ENCODE results near the gene LILRA5.

The LILRA5 gene

DNA sequence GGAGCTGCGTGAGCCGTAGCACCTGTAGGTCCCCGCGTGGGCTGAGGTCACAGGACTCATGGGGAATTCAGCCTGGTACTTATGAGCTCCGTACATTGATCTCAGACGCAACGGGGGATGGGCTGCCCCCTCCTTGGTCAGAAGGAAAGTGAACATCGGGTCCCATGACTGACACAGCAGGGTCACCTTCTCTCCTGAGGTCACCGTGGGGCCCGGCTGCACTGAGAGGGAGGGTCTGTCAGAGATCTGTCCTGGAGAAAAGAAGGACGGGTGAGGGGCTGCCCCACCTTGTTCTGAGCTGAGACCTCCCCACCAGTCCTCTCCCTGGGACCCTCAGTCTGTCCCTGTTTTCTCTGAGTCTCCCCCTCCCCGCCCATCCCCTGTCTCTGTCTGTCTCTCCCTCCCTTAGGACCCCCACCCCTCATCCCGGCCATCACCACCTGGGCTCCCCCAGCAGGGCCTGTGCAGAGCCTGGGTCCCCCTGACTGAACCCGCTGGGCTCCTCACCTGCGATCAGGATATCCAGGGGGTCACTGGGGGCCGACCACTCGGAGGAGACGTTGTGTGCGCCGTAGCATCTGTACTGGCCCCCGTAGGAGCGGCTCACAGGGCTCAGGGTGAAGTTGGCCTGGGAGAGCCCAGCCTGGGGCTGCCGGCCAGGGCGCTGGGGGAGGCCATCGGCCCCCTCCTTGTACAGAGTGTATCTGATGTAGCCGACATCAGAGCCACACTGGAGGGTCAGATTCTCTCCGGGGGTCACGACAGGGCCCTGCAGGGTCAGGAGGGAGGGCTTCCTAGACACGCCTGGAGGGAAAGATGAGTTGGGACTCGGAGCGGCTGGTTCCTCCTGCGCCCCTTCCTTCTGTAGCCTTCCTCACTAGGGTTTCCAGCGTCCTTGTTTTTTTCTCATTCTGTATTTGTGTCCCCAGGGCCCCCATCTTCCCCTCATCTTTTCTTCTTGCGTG, 24.2 kb upstream of the LILRA5 start:
- TF ChIP-seq, protein P1, sequence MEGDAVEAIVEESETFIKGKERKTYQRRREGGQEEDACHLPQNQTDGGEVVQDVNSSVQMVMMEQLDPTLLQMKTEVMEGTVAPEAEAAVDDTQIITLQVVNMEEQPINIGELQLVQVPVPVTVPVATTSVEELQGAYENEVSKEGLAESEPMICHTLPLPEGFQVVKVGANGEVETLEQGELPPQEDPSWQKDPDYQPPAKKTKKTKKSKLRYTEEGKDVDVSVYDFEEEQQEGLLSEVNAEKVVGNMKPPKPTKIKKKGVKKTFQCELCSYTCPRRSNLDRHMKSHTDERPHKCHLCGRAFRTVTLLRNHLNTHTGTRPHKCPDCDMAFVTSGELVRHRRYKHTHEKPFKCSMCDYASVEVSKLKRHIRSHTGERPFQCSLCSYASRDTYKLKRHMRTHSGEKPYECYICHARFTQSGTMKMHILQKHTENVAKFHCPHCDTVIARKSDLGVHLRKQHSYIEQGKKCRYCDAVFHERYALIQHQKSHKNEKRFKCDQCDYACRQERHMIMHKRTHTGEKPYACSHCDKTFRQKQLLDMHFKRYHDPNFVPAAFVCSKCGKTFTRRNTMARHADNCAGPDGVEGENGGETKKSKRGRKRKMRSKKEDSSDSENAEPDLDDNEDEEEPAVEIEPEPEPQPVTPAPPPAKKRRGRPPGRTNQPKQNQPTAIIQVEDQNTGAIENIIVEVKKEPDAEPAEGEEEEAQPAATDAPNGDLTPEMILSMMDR (IDR thresholded peaks at IDR 0.05) = no peak

DNA sequence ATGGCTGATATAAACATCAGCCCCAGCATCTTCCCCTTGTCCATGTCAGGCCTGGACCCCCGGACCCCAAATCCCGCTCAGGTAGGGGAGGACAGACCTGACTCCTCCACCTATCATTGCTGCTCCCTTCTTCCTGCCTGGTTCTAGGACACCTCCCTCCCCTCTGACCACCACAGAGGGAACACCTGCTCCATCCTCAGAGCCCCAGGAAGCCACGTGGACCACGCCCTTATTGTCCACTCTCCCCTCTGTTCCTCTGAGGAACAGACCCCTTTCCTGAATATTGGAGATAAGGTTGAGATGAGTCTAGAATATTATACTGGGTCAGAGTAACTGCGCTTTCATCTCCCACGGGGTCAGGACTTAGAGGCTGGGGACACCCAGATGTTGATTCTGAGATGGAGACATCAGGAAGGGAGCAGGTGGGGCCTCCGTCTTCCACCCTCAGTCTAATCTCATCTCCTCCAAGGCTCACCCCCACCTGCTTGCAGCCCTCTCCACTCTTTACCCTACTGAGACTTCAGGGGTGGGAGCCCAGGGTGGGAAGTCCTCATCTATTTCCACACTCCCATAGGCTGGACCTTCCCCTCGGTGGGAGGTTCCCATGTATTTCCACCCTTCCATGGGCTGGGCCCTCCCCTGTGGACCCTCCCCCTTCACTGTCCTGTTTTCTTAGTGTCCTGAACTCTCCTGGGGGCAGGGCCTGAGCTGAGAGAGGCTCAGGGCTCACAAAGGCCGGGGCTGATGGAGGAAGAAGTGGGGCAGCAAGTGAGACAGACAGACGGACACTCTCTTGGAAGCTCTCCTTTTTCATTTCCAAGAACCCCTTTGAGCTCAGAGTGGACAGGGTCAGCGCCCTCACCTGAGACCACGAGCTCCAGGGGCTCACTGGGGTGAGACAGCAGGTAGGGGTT, 23.3 kb upstream of the LILRA5 start:
- TF ChIP-seq, protein P1 (IDR thresholded peaks at IDR 0.05) = no peak

DNA sequence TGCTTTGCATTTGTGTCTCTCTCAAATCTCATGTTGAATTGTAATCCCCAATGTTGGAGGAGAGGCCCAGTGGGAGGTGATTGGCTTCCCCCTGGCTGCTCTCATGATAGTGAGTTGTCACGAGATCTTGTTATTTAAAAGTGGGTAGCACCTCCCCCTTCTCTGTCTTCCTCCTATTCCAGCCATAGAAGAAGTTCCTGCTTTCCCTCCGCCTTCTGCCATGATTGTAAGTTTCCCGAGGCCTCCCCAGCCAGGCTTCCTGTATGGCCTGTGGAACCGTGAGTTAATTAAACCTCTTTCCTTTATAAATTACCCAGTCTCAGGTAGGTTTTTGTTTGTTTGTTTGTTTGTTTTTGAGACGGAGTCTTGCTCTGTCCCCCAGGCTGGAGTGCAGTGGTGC, 22.2 kb upstream of the LILRA5 start:
- TF ChIP-seq, protein P1 (IDR thresholded peaks at IDR 0.05) = no peak

DNA sequence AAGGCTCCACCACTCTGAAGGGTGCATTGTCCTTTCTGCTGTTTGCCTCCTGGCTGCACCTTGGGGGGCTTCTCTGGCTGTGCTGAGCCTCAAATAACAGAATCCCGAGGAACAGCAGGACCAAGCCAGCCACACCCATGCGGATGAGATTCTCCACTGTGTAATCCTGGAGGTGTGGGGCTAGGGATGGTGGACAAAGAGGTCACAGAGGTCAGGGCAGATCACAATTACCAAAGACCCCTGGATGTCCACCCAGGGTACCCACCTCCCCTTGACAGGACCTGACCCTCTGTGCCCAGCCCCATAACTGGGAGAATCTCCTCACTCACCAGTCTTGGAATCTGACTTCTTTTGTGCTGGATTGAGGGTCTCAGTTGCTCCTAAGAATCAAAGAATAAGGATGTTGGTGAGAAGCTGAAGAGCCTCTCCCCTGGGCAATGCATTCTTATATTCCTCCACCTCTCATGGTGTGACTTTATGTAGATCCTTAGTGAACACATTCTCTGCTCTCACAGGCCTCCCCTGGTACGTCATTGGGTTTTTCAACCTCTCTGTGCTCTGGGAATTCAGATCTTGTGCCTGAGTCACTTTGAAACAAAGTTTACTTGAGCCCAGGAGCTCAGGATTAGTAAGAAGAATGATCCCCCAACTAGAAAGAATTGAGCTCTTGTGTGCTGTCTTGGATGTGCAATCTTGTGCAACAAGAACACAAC, 20.8 kb upstream of the LILRA5 start:
- TF ChIP-seq, protein P1 (IDR thresholded peaks at IDR 0.05) = no peak

DNA sequence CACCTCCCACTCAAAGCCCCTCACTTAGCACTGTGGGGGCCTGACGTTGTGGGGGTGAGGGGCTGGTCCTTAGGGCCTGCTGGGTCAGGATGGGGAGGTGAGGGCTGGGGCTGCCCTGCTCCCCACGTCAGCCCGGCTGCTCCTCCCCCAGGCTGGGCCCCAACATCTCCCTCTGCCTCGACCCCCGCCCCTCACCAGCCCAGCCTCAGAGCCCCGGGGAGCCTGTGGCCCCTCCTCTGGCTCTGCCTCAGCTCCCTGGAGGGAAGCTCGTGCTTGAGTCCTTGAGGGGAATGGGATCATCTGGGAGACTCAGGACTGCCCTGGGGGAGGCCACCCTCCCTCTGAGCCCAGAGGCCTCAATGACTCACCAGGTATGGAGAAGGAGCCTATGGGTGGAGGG, 19.2 kb upstream of the LILRA5 start:
- TF ChIP-seq, protein P1 (IDR thresholded peaks at IDR 0.05) = no peak

DNA sequence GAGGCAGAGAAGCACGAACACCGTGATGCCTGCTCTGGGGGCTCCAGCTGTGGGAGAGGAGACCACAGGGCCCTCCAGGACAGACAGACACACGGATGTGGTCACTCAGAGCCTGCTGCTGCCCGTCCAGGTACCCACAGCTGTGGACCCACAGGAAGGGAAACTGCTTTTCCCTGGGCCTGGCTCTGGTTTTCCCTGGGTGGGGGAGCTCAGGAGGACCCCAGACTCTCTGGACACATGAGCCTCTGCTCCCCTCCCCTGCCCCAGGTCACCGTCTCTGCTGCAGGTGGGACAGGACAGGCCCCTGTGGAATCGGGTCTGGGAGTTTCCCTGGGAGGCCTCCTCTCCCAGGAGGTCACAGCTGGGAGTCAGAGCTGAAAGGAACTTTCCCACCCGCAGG, 18.7 kb upstream of the LILRA5 start:
- TF ChIP-seq, protein P1 (IDR thresholded peaks at IDR 0.05) = no peak

Data from LNCAP (cell line).